ENCODE measurements around the gene ARHGEF7. TPM values are rescaled to one million over a fixed set of nuclear protein-coding genes. Genes with fewer than 3 reads are reported as not detected.

ARHGEF7 gene
- total RNA-seq, 1 donor from 2014 or later: 73.7 TPM

- no peak for TF ChIP-seq EZH2 (IDR thresholded peaks at IDR 0.05; ENCODE audit: insufficient read depth, low read length)
- no peak for TF ChIP-seq CTCF (IDR thresholded peaks at IDR 0.05; ENCODE audit: insufficient read depth, low read depth, low read length)
- no peak within 1 kb of the TSS for H3K4me2 ChIP-seq (ENCODE audit: low read length)
- H3K9ac ChIP-seq (ENCODE audit: low read length): no peak within 1 kb of the TSS
- no peak for FAIRE-seq
- no peaks in the 10 kb centered on the region for H4K20me1 ChIP-seq (ENCODE audit: insufficient read depth, low read length)
- no peaks in the 10 kb centered on the region for H3K4me1 ChIP-seq (ENCODE audit: insufficient read depth, low read length)
- no peak within 1 kb of the TSS for H3K4me3 ChIP-seq (ENCODE audit: insufficient read depth, low read depth, low read length)
- no peak within 1 kb of the TSS for H2AFZ ChIP-seq (ENCODE audit: low read depth, low read length)
- peaks cover 14% of the 10 kb centered on the region for H3K36me3 Mint-ChIP-seq (ENCODE audit: low read depth, unreplicated experiment)
- no peaks in the 10 kb centered on the region for H3K9me3 Mint-ChIP-seq (ENCODE audit: unreplicated experiment)
- no peaks in the 10 kb centered on the region for H3K36me3 ChIP-seq (ENCODE audit: insufficient read depth, low read length)
- no peaks in the 10 kb centered on the region for H3K27me3 ChIP-seq (ENCODE audit: insufficient read depth, low read length)
- DNase-seq (ENCODE audit: low read depth): no peak
- H3K79me2 ChIP-seq (ENCODE audit: insufficient read depth, low read length): no peaks in the 10 kb centered on the region
- no peak within 1 kb of the TSS for H3K27ac ChIP-seq (ENCODE audit: low read depth, low read length)
- no peak within 1 kb of the TSS for H3K4me3 Mint-ChIP-seq (ENCODE audit: unreplicated experiment)
- H3K27me3 Mint-ChIP-seq (ENCODE audit: low read depth, unreplicated experiment): peaks cover 13% of the 10 kb centered on the region
- no peaks in the 10 kb centered on the region for H3K4me1 Mint-ChIP-seq (ENCODE audit: low read depth, unreplicated experiment)
- no peaks in the 10 kb centered on the region for H3K9me3 ChIP-seq (ENCODE audit: insufficient read depth, low read depth, low read length)
- no peak within 1 kb of the TSS for H3K27ac Mint-ChIP-seq (ENCODE audit: unreplicated experiment)
Observed at GRCh38 chr13:111319998-111320911, 205.1 kb downstream of the ARHGEF7 start, which contains the start of gene TEX29. Gene TEX29 (plus strand): TSS chr13:111320642. CDS start chr13:111320891, 249 bp downstream.

- H3K4me1 ChIP-seq (ENCODE audit: insufficient read depth, low read length): no peaks in the 10 kb centered on the region
- peaks cover 13% of the 10 kb centered on the region for H3K27me3 Mint-ChIP-seq (ENCODE audit: low read depth, unreplicated experiment)
Observed at GRCh38 chr13:111322001-111322915, 207.1 kb downstream of the ARHGEF7 start.

More at GRCh38 chr13:111322001-111322915, 207.1 kb downstream of the ARHGEF7 start:
- no peaks in the 10 kb centered on the region for H4K20me1 ChIP-seq (ENCODE audit: insufficient read depth, low read length)
- H3K4me1 Mint-ChIP-seq (ENCODE audit: low read depth, unreplicated experiment): no peaks in the 10 kb centered on the region
- FAIRE-seq (no peak), DNase-seq (ENCODE audit: low read depth) (no peak)
- H3K9me3 ChIP-seq (ENCODE audit: insufficient read depth, low read depth, low read length): no peaks in the 10 kb centered on the region
- H3K4me3 ChIP-seq (ENCODE audit: insufficient read depth, low read depth, low read length): no peak overlapping the region
- H3K36me3 Mint-ChIP-seq (ENCODE audit: low read depth, unreplicated experiment): peaks cover 11% of the 10 kb centered on the region
- H3K27ac Mint-ChIP-seq (ENCODE audit: unreplicated experiment): no peak overlapping the region
- H3K9ac ChIP-seq (ENCODE audit: low read length): no peak overlapping the region
- H3K27ac ChIP-seq (ENCODE audit: low read depth, low read length): no peak overlapping the region
- TF ChIP-seq EZH2 (IDR thresholded peaks at IDR 0.05; ENCODE audit: insufficient read depth, low read length) (no peak), CTCF (IDR thresholded peaks at IDR 0.05; ENCODE audit: insufficient read depth, low read depth, low read length) (no peak)
- H2AFZ ChIP-seq (ENCODE audit: low read depth, low read length): no peak overlapping the region
- H3K9me3 Mint-ChIP-seq (ENCODE audit: unreplicated experiment): no peaks in the 10 kb centered on the region
- H3K4me2 ChIP-seq (ENCODE audit: low read length): no peak overlapping the region
- H3K79me2 ChIP-seq (ENCODE audit: insufficient read depth, low read length): no peaks in the 10 kb centered on the region
- no peaks in the 10 kb centered on the region for H3K27me3 ChIP-seq (ENCODE audit: insufficient read depth, low read length)
- H3K4me3 Mint-ChIP-seq (ENCODE audit: unreplicated experiment): no peak overlapping the region
- no peaks in the 10 kb centered on the region for H3K36me3 ChIP-seq (ENCODE audit: insufficient read depth, low read length)
